ENCODE data around the gene LRRC8C. TPM values are rescaled to one million over a fixed set of nuclear protein-coding genes. Genes with fewer than 3 reads are reported as not detected.
"Not testable (repeated sequence)": the region's sequence is repeated elsewhere in the genome, so short reads cannot be mapped to it uniquely, and the experiment has no call there.

LRRC8C gene
- total and polyA plus RNA-seq, 5 donors = 3.6 to 10.6 (median 6.0) TPM

DNA sequence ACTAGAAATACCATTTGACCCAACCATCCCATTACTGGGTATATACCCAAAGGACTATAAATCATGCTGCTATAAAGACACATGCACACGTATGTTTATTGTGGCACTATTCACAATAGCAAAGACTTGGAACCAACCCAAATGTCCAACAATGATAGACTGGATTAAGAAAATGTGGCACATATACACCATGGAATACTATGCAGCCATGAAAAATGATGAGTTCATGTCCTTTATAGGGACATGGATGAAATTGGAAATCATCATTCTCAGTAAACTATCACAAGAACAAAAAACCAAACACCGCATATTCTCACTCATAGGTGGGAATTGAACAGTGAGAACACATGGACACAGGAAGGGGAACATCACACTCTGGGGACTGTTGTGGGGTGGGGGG lies 72.0 kb downstream of the LRRC8C start:
- H3K27ac ChIP-seq (ENCODE audit: low read length); DNase-seq; ATAC-seq; H3K27me3 ChIP-seq (ENCODE audit: control insufficient read depth, insufficient read depth); H3K9me3 ChIP-seq (ENCODE audit: control insufficient read depth, low read length); H3K4me3 ChIP-seq (ENCODE audit: low read length); H3K4me1 ChIP-seq (ENCODE audit: control insufficient read depth, insufficient read depth, low read length): not testable (repeated sequence)
- no CpG with 5 or more reads among the region's 2 CpGs for WGBS
- intact Hi-C loops (cut with DNase I) = loop anchor here in 2 of 4 donors (10.0 kb wide), 2 partner anchors 50 to 70 kb away; partner anchors contain the start of gene LRRC8C (in 1 of the 2)

DNA sequence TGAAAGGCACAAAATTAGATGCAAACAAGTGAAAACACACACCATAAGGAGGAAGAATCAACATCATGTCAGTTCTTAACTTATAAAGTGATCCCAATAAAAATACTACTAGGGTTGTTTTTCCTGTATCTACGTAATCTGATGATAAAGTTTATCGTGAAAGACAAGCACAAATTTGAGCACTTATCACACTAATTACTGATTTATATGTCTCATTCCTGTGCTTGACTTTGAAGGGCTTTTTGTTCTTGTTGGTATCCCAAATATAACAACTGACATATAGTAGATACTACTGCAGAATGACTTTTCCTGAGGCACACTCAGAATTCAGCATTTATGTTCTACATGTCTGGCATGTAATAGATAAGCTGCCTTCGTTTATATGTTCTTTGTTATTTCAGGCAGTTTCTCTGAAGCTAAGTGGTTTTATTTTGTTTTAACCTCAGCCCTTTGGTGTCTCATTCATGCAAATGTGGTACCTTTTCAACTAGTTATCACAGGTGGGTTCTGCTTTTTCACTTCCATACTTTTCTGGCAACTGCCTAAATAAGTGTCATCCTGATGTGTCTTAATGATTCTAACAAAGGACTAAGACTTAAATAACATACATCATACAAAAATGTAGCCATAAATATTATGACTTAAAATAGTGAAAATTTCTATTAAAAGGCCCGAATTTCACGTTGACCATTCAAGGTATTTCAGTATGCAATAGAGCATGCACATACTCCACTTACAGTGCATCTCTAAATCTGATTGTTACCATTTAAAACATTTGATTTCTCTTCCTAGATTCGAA lies 73.2 kb downstream of the LRRC8C start:
- intact Hi-C loops (cut with DNase I) = loop anchor here in 2 of 4 donors (10.0 kb wide), 2 partner anchors 49 to 71 kb away; partner anchors contain the start of gene LRRC8C (in 1 of the 2)
- WGBS = 61% methylated on average over 6 of the region's 6 CpGs
- H3K27me3 ChIP-seq (ENCODE audit: control insufficient read depth, insufficient read depth) = no peaks in the 10 kb centered on the region
- ATAC-seq (no peak), DNase-seq (no peak)
- H3K9me3 ChIP-seq (ENCODE audit: control insufficient read depth, low read length) = no peaks in the 10 kb centered on the region
- H3K4me1 ChIP-seq (ENCODE audit: control insufficient read depth, insufficient read depth, low read length) = peaks cover 2% of the 10 kb centered on the region
- H3K4me3 ChIP-seq (ENCODE audit: low read length) = no peak overlapping the region
- H3K27ac ChIP-seq (ENCODE audit: low read length) = no peak overlapping the region

DNA sequence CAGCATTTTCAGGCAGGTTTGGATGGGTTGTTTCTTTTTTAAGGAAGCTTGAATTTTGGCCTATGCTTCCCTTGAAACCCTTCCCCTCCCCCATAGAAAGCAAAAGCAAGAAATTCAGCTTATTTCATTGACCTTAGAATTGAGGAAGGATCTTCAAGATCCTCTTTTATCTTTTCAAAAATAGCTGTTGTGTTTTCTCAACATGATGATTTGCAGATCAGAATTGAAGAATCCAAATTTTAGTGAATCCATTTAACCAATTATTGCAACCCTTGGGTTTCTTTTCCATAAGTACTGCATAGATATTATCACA lies 73.7 kb downstream of the LRRC8C start:
- no peak for ATAC-seq
- Histone ChIP-seq H3K9me3 (ENCODE audit: control insufficient read depth, low read length) (no peaks in the 10 kb centered on the region), H3K4me1 (ENCODE audit: control insufficient read depth, insufficient read depth, low read length) (peaks cover 2% of the 10 kb centered on the region), H3K27ac (ENCODE audit: low read length) (no peak overlapping the region), H3K27me3 (ENCODE audit: control insufficient read depth, insufficient read depth) (no peaks in the 10 kb centered on the region), H3K4me3 (ENCODE audit: low read length) (no peak overlapping the region)
- DNase-seq = no peak
- intact Hi-C loops (cut with DNase I) = loop anchor here in 2 of 4 donors (10.0 kb wide), 2 partner anchors 48 to 72 kb away; partner anchors contain the start of gene LRRC8C (in 1 of the 2)

DNA sequence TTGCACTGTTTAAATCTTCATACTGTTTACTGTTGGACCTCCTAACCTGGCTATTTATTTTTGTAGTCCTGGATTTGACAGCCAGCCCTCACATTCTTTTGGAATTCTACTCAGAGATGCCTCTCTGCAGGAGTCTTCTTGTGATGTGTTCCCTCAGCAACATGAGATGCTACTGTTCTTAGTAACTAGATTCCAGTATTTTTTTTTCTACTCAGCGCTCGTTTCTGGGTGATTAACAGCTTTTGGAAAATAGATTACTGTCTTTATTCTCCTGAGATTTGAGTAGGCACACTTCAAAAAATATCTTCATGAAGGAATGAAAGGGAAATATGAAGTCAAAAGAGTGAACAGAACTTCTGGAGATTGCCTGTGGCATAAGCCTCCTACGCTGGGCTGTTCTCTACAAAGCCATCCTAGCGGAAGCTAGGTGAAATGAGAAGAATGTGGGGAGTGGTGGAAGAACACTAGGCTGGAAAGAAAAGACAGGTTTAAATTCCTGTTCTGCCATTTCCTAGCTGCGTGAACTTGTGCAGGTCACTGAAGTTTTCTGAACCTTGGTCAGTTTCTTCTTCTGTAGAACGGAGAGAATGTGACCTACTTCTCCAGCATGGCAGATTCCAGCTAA lies 75.9 kb downstream of the LRRC8C start:
- H3K9me3 ChIP-seq (ENCODE audit: control insufficient read depth, low read length) = no peaks in the 10 kb centered on the region
- intact Hi-C loops (cut with DNase I) = loop anchor here in 2 of 4 donors (10.0 kb wide), 2 partner anchors 46 to 74 kb away; partner anchors contain the start of gene LRRC8C (in 1 of the 2)
- WGBS = 82% methylated on average over 6 of the region's 6 CpGs
- DNase-seq (no peak), ATAC-seq (no peak)
- no peaks in the 10 kb centered on the region for H3K27me3 ChIP-seq (ENCODE audit: control insufficient read depth, insufficient read depth)
- H3K27ac ChIP-seq (ENCODE audit: low read length) = no peak overlapping the region
- H3K4me3 ChIP-seq (ENCODE audit: low read length) = no peak overlapping the region
- H3K4me1 ChIP-seq (ENCODE audit: control insufficient read depth, insufficient read depth, low read length) = no peaks in the 10 kb centered on the region

DNA sequence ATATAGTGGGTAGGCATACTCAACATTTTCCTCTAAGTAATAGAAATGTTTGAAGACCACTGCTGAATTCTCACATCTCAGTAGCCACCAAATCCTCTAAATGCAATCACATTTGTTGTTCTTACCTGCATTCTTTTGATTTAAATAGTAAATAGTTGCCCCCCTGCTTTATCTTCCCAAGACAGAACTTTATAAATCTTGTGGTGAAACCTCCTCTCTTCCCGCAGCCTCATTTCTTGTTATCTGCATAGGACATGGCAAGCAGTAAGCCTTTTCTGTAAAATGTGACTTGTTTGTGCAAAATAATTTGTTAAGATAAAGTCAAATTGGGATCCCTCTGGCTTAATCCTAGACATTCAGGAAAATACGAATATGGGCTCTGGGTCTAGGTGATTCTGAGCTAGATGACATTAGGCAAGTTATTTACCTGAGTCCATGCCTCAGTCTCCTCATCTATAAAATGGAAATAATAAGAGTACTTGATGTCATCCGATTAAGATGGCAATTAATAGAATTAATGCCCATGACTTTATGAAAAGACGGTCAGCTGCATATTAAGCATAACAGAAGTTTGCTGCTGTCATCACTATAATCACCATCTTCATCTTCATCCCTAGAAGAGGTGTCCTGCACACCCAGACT lies 77.7 kb downstream of the LRRC8C start:
- no peak for ATAC-seq
- Histone ChIP-seq H3K27ac (ENCODE audit: low read length) (no peak overlapping the region), H3K9me3 (ENCODE audit: control insufficient read depth, low read length) (no peaks in the 10 kb centered on the region), H3K4me3 (ENCODE audit: low read length) (no peak overlapping the region), H3K4me1 (ENCODE audit: control insufficient read depth, insufficient read depth, low read length) (no peaks in the 10 kb centered on the region), H3K27me3 (ENCODE audit: control insufficient read depth, insufficient read depth) (no peaks in the 10 kb centered on the region)
- WGBS = 95% methylated on average over 4 of the region's 4 CpGs
- no peak for DNase-seq
- intact Hi-C loops (cut with DNase I) = no loop called here

DNA sequence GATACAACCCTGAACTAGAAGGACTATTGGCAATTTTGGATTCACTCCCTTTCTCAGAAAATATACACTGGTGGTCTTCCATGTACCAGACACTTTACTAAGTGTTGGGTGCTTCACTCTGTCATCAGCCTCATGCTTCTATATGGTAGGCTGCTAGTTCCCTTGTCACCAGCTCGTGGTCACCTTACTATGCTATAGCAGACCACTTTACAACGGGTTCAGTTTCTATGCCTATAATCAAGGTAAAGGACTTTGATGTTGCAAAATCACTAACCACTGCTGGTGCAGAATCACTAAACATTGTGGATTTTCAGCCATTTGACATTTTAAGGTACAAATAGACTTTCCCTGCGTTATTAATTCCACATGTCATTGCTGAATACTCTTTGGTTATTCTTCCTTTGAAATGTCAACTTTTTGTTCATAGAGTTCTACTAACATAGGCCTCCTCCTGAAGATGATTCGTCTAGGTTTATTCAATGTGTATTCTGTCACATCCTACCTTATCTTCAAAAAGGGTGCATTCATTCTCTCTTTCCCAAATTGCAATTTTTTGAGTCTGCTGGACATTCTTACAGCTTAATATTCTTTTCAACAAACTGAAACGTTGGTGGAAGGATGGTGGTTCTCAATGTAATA lies 78.3 kb downstream of the LRRC8C start:
- Histone ChIP-seq H3K4me3 (ENCODE audit: low read length) (no peak overlapping the region), H3K4me1 (ENCODE audit: control insufficient read depth, insufficient read depth, low read length) (no peaks in the 10 kb centered on the region), H3K27ac (ENCODE audit: low read length) (no peak overlapping the region), H3K27me3 (ENCODE audit: control insufficient read depth, insufficient read depth) (no peaks in the 10 kb centered on the region), H3K9me3 (ENCODE audit: control insufficient read depth, low read length) (no peaks in the 10 kb centered on the region)
- DNase-seq (no peak), ATAC-seq (no peak)
- intact Hi-C loops (cut with DNase I) = no loop called here
- 87% methylated on average over 5 of the region's 5 CpGs for WGBS

DNA sequence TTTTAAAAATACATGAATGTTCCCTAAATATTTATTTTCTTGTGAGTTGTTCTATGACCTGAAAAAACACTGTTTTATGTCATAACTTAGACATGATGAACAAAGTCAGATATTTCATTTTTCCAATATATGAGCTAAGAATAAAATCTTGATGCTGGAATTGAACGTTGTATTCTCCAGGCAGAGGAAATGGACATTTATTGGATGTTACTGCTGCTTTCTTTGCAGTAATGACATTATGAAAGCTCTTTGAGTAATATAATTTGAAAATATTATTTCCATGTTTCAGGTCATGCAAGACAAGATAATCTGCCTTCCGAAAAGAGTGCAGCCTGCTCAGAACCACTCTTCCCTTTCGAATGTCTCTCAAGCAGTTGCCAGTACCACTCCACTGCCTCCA lies 79.5 kb downstream of the LRRC8C start:
- WGBS = 89% methylated on average over 3 of the region's 3 CpGs
- H3K27me3 ChIP-seq (ENCODE audit: control insufficient read depth, insufficient read depth) = no peaks in the 10 kb centered on the region
- no peak for ATAC-seq
- H3K4me3 ChIP-seq (ENCODE audit: low read length) = no peak overlapping the region
- intact Hi-C loops (cut with DNase I) = no loop called here
- no peaks in the 10 kb centered on the region for H3K4me1 ChIP-seq (ENCODE audit: control insufficient read depth, insufficient read depth, low read length)
- H3K27ac ChIP-seq (ENCODE audit: low read length) = no peak overlapping the region
- H3K9me3 ChIP-seq (ENCODE audit: control insufficient read depth, low read length) = no peaks in the 10 kb centered on the region
- DNase-seq = no peak

DNA sequence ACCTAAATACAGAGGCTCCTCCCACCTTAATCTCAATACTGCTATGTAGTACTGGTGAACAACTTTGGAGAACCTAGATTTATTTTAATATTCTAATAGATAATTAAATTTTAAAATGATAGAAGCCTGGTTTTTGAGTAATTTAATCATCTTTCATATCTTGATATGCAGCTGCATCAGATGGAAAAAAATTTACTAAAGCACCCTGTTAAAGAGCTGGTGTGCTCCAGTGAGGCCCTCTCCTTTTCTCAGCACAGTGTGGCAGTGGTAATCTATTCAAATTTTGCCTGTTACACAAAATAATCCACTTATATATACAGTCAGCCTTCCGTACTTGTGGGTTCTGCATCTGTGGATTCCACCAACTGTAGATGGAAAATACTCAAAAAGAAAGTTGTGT lies 82.8 kb downstream of the LRRC8C start:
- intact Hi-C loops (cut with DNase I) = no loop called here
- ATAC-seq (no peak), DNase-seq (no peak)
- Histone ChIP-seq H3K4me3 (ENCODE audit: low read length) (no peak overlapping the region), H3K9me3 (ENCODE audit: control insufficient read depth, low read length) (no peaks in the 10 kb centered on the region), H3K27me3 (ENCODE audit: control insufficient read depth, insufficient read depth) (no peaks in the 10 kb centered on the region), H3K27ac (ENCODE audit: low read length) (no peak overlapping the region), H3K4me1 (ENCODE audit: control insufficient read depth, insufficient read depth, low read length) (peaks cover 3% of the 10 kb centered on the region)
- 96% methylated on average over 1 of the region's 1 CpG for WGBS

DNA sequence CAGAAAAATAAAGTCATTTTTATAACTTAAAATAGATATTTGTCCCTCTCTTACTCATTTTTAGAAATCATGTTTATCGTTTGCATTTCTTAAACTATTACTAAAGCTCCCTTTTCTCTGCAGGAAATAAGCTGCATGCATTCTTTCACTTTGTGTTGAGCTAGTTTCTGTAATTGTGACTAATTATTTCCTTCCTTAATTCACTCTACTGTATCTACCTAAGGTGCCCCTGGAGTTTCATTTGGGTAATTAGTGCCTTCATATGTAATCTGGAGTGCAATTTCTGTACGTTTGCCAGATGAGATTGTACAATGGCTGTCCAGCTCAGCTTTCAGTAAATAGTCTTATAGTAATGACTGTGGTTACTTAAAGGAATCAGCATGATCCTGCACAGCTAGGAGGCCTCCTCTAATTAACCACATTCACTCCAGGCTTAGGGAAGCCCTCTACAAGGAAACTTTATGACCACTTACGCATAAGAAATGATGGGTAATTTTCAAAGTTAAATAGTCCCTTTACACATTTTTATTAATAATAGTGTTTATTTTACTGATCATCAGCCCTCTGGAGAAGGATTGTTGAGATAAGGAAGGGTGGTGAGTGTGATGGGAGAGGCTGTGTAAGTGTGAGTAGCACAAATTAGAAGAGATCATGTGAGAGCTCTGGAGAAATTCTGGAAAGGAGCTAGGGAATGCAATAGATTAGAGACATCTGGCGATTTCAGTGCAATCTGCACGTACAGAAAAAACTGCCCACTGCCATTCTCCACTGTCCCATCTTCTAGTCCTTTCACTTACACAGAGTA lies 86.8 kb downstream of the LRRC8C start:
- Histone ChIP-seq H3K9me3 (ENCODE audit: control insufficient read depth, low read length) (no peaks in the 10 kb centered on the region), H3K27ac (ENCODE audit: low read length) (peak overlapping the region; percentile 58), H3K4me1 (ENCODE audit: control insufficient read depth, insufficient read depth, low read length) (peaks cover 8% of the 10 kb centered on the region), H3K4me3 (ENCODE audit: low read length) (no peak overlapping the region), H3K27me3 (ENCODE audit: control insufficient read depth, insufficient read depth) (no peaks in the 10 kb centered on the region)
- peak; percentile 25 to 48 for ATAC-seq
- intact Hi-C loops (cut with DNase I) = loop anchor here in 1 of 4 donors (10.0 kb wide), 1 partner anchor 65 kb away; no protein-coding TSS in a partner anchor
- DNase-seq = no peak
- 25% methylated on average over 5 of the region's 5 CpGs for WGBS

DNA sequence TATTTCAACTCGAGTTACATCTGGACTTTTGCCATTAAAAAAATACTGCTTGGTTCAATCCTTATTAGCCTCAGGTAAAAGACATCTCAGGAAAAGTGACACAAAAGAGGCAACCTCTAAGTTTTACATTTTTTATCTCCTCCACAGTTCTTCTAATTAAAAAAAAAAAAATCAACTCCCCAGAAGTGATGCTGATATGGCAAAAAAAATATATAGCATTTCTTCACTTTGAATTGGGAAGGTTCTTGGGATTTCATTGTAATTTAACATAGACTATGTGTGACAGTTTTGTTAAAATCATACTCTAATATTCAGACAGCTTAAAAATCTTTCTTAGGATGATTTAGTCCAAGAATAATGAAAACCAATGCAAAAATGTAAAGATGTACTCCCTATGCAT lies 87.9 kb downstream of the LRRC8C start:
- intact Hi-C loops (cut with DNase I) = loop anchor here in 1 of 4 donors (10.0 kb wide), 1 partner anchor 66 kb away; no protein-coding TSS in a partner anchor
- no peak for DNase-seq
- Histone ChIP-seq H3K27me3 (ENCODE audit: control insufficient read depth, insufficient read depth) (no peaks in the 10 kb centered on the region), H3K27ac (ENCODE audit: low read length) (no peak overlapping the region), H3K4me3 (ENCODE audit: low read length) (no peak overlapping the region), H3K4me1 (ENCODE audit: control insufficient read depth, insufficient read depth, low read length) (peaks cover 8% of the 10 kb centered on the region), H3K9me3 (ENCODE audit: control insufficient read depth, low read length) (no peaks in the 10 kb centered on the region)
- 73% methylated on average over 1 of the region's 1 CpG for WGBS
- no peak for ATAC-seq
